Stimulated activated CD4-positive, alpha-beta T cell treated with anti-CD3 and anti-CD28 coated beads, Interleukin-1b, Interleukin-23, amount 100 ng/mL, for 4 hours (primary cell): Measurements from ENCODE around the gene MAGEA9.
"Not testable (repeated sequence)": the region's sequence is repeated elsewhere in the genome, so short reads cannot be mapped to it uniquely, and the experiment has no call there.

Experiments
- DNase-seq, 2 donors: peaks; one replicate each; pipeline ENCODE4 v3.0.0-alpha.2; 2020; ENCODE audit warnings: low read depth in 2 of 2

MAGEA9 gene, protein sequence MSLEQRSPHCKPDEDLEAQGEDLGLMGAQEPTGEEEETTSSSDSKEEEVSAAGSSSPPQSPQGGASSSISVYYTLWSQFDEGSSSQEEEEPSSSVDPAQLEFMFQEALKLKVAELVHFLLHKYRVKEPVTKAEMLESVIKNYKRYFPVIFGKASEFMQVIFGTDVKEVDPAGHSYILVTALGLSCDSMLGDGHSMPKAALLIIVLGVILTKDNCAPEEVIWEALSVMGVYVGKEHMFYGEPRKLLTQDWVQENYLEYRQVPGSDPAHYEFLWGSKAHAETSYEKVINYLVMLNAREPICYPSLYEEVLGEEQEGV

DNA sequence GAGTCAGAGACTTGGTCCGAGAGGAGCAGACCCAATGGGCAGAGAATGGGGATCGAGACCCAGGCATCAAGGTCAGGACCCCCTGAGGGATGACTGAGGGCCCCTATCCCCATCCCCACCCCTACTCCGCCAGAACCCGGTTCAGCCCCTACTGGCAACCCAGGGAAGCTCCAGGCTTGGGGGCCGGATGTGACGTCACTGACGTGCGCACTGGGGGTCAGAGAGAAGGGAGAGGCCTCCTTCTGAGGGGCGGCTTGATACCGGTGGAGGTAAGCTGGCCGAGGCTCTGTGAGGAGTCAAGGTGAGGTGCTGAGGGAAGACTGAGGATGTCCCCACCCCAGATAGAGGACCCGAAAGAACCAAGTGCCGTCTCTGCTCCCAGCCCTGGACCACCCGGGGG lies at the start of gene MAGEA9:
TSS of gene MAGEA9 (plus strand) at position 204 of the 400 bp plus-strand sequence. CDS start 4,281 bp downstream, outside the sequence.
- not testable (repeated sequence) for DNase-seq

DNA sequence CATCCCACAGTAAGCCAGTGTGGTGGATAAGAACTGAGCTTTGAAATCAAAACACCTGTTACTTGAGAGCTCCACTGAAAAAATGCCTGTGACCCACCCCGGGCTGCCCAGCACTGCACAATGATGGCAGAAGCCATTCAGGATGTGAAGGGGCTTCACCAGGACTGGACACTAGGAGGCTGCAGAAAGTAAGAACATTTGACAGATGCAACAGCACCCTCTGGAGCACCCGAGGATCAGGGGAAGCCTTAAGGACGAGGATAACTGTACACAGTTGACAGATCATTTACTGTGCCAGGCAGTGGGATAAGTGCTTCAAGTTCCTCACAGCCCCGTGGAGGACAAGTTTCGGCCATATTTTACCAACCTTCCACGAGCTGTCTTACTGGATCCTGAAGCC lies 39.5 kb upstream of the MAGEA9 start:
- not testable (repeated sequence) for DNase-seq

GRCh38 chrX:149746390-149747007 lies 35.2 kb upstream of the MAGEA9 start:
- not testable (repeated sequence) for DNase-seq

- no peak for DNase-seq
These were observed 24.3 kb upstream of the MAGEA9 start for GRCh38 chrX:149757206-149758067.

DNA sequence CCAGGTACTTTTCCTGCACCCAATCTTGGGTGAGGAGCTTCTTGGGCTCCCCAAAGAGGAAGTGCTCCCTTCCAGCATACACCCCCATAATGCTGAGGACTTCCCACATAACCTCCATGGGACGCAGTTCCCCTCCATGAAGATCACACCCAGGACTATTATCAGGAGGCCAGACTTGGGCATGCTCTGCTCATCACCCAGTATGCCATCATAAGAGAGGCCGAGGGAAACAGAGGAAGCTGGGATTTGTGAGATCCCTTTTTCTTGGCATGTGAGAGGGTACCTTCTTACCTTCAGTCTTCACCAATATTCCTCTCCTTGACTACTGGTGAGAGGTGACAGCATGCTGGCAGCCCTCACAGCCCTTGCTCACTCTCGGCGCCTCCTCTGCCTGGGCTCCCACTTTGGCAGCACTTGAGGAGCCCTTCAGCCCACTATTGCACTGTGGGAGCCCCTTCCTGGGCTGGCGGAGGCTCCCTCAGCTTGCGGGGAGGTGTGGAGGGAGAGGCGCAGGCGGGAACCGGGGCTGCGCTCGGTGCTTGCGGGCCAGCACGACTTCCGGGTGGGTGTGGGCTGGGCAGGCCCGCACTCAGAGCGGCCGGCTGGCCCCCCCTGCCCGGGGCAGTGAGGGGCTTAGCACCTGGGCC lies 23.5 kb upstream of the MAGEA9 start:
- no peak for DNase-seq

DNA sequence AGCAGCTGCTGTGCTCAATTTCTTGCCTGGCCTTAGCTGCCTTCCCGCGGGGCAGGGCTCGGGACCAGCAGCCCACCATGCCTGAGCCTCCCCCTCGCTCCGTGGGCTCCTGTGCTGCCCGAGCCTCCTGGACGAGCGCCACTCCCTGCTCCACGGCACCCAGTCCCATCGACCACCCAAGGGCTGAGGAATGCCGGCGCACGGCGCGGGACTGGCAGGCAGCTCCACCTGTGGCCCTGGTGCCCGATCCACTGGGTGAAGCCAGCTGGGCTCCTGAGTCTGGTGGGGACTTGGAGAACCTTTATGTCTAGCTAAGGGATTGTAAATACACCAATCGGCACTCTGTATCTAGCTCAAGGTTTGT lies 23.0 kb upstream of the MAGEA9 start:
- not testable (repeated sequence) for DNase-seq

GRCh38 chrX:149759824-149760223 lies 21.9 kb upstream of the MAGEA9 start:
- no peak for DNase-seq

GRCh38 chrX:149760965-149761364 lies 20.8 kb upstream of the MAGEA9 start:
- no peak for DNase-seq

- not testable (repeated sequence) for DNase-seq
These were observed 19.7 kb upstream of the MAGEA9 start for GRCh38 chrX:149761858-149762674.

GRCh38 chrX:149762696-149763614 lies 18.8 kb upstream of the MAGEA9 start:
- no peak for DNase-seq

- not testable (repeated sequence) for DNase-seq
These were observed 11.4 kb upstream of the MAGEA9 start for GRCh38 chrX:149770344-149770743.

- not testable (repeated sequence) for DNase-seq
These were observed 8.7 kb upstream of the MAGEA9 start for GRCh38 chrX:149773026-149773425.

- not testable (repeated sequence) for DNase-seq
These were observed 8.0 kb upstream of the MAGEA9 start, which contains the start of gene HSFX1 for GRCh38 chrX:149773768-149774167. Gene HSFX1, plus strand, starts transcription at chrX:149774068. Its CDS starts 614 bp downstream, at chrX:149774682.

- DNase-seq = not testable (repeated sequence)
These were observed 3.7 kb upstream of the MAGEA9 start for GRCh38 chrX:149777999-149778398.

GRCh38 chrX:149795531-149795930 lies 13.8 kb downstream of the MAGEA9 start:
- DNase-seq = not testable (repeated sequence)

DNA sequence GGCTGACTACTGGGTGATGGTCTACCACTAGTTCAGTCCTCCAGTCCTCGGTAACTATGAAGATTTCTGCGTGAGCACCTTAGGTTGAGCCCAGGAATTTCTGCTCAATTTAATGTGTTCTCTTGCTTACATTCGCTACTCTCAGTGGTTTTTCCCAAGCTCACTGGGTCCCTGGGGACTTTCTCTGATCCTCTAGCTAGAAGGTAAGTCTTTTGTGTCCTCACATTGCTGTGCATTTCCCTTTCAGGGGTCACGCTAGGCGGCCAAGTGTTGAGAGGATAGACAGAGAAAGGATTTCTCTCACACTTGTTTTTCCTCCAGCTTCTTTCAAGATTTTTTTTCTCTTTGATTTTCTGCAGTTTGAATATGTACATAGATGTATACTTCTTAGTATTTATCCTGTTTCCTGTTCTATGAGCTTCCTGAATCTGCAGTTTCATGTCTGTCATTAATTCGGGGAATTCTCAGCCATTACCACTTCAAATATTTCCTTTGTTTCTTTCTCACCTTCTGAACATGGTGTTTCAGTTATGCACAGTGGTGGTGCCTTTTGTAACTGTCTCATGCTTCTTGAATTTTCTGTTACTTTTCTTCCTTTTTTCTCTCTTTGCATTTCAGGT lies 17.5 kb downstream of the MAGEA9 start:
- DNase-seq = no peak

GRCh38 chrX:149799938-149800337 lies 18.2 kb downstream of the MAGEA9 start:
- no peak for DNase-seq

DNA sequence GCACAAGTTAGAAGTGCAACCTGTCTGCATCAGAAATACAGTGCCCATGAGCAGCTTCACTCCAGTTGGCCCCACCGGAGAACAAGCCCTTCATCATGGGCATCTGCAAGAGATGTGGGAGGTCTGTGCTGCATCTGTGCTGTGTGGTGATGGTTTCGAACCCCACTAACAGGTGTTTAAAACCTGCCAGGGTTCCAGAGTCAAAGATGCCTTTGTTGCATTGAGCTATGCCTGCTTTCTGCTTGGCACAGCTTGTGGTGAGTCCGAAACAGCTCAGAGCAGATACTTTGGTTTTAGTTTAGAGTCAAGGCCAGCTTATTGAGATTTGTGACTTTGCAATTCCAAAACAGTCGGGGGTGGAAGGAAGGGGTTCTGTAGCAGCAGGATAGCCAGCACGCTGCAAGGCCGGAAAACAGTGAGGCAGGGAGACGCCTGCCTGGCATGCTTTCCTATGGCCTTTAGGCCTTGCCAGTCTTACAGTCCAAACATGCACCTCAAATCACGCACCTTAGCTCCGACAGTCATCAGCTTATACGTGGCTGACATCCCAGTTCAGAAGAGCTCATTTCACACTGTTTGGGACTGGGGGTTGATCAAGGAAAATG lies 21.8 kb downstream of the MAGEA9 start:
- no peak for DNase-seq

GRCh38 chrX:149804102-149804501 lies 22.4 kb downstream of the MAGEA9 start:
- DNase-seq = no peak
